GM23338 (cell line): ENCODE measurements around the gene CDH23. TPM values are rescaled to one million over a fixed set of nuclear protein-coding genes. Genes with fewer than 3 reads are reported as not detected.

Experiments used
- ATAC-seq: fragments of 200-7000 bp; cut with Tn5 transposase; 3 replicates; pipeline ENCODE4 v1.9.1; 2020
- DNase-seq: peaks from one replicate; pipeline ENCODE4 v3.0.0-alpha.2; 2015; ENCODE audit warnings: low spot score
- H2AFZ ChIP-seq: fragments of 200-600 bp; sonication (generic); 2 replicates; pipeline ENCODE4 v1.8.0; 2016; ENCODE audit warnings: antibody characterized with exemption, mild to moderate bottlenecking, moderate library complexity
- H3F3A ChIP-seq: fragments of 200-600 bp; sonication (generic); replicated peaks from 2 replicates; pipeline ENCODE4 v1.8.0; 2017; ENCODE audit warnings: antibody characterized with exemption, mixed run types, low read depth
- H3K27ac ChIP-seq: fragments of 200-600 bp; sonication (generic); 2 replicates; pipeline ENCODE4 v1.6.1; 2016; ENCODE audit warnings: low read depth
- H3K27me3 ChIP-seq: fragments of 200-600 bp; sonication (generic); 2 replicates; pipeline ENCODE4 v1.8.0; 2016; ENCODE audit warnings: mild to moderate bottlenecking, mixed run types, moderate library complexity; ENCODE audit not compliant: insufficient read depth
- H3K36me3 ChIP-seq: fragments of 200-600 bp; sonication (generic); 2 replicates; pipeline ENCODE4 v1.8.0; 2016; ENCODE audit warnings: mild to moderate bottlenecking; ENCODE audit not compliant: insufficient read depth
- H3K4me1 ChIP-seq: fragments of 200-600 bp; sonication (generic); 2 replicates; pipeline ENCODE4 v1.8.0; 2016; ENCODE audit warnings: mild to moderate bottlenecking, moderate library complexity; ENCODE audit not compliant: insufficient read depth
- H3K4me2 ChIP-seq: fragments of 200-600 bp; sonication (generic); 2 replicates; pipeline ENCODE4 v1.7.1; 2017; ENCODE audit warnings: mixed run types
- H3K4me3 ChIP-seq: fragments of 200-600 bp; sonication (generic); 2 replicates; pipeline ENCODE4 v1.6.1; 2016; ENCODE audit warnings: mixed run types
- H3K79me2 ChIP-seq: fragments of 200-600 bp; sonication (generic); replicated peaks from 2 replicates; pipeline ENCODE4 v1.8.0; 2017; ENCODE audit warnings: mild to moderate bottlenecking; ENCODE audit not compliant: insufficient read depth
- H3K9me2 ChIP-seq: fragments of 200-600 bp; sonication (generic); 2 replicates; pipeline ENCODE4 v1.8.0; 2017; ENCODE audit not compliant: insufficient read depth
- H4K20me1 ChIP-seq: fragments of 200-600 bp; sonication (generic); replicated peaks from 2 replicates; pipeline ENCODE4 v1.8.0; 2017; ENCODE audit warnings: mild to moderate bottlenecking; ENCODE audit not compliant: insufficient read depth
- H3K27ac Mint-ChIP-seq: 2 replicates; pipeline ENCODE4 v1.8.0; 2020; ENCODE audit warnings: inconsistent platforms, mild to moderate bottlenecking, moderate library complexity, mixed read lengths
- H3K27me3 Mint-ChIP-seq: 3 replicates; pipeline ENCODE4 v1.8.0; 2022; ENCODE audit warnings: low read depth, mild to moderate bottlenecking, moderate library complexity, mixed read lengths, inconsistent platforms; ENCODE audit not compliant: insufficient read depth, poor library complexity
- H3K36me3 Mint-ChIP-seq: 3 replicates; pipeline ENCODE4 v1.8.0; 2021; ENCODE audit warnings: low read depth, mild to moderate bottlenecking, inconsistent platforms, moderate library complexity, mixed read lengths
- H3K4me1 Mint-ChIP-seq: 3 replicates; pipeline ENCODE4 v1.8.0; 2020; ENCODE audit warnings: mild to moderate bottlenecking, inconsistent platforms, mixed read lengths
- H3K4me3 Mint-ChIP-seq: 3 replicates; pipeline ENCODE4 v1.8.0; 2021; ENCODE audit warnings: moderate library complexity, mild to moderate bottlenecking, inconsistent platforms, mixed read lengths
- H3K9me3 Mint-ChIP-seq: 3 replicates; pipeline ENCODE4 v1.8.0; 2020; ENCODE audit warnings: moderate library complexity, mild to moderate bottlenecking, inconsistent platforms, mixed read lengths
- CREB1 ChIP-seq: fragments of 250-450 bp; sonication (Bioruptor Pico); IDR thresholded peaks from 2 replicates; pipeline ENCODE4 v1.5.0; 2020; ENCODE audit warnings: low read depth, mild to moderate bottlenecking, moderate library complexity
- CTCF ChIP-seq, 2 experiments: fragments of 200-600 bp in 1 of 2; sonication (generic) in 1 of 2; conservative IDR thresholded peaks; 2 replicates each; pipeline versions ENCODE4 v1.5.1 to v1.6.1; 2016 to 2017; ENCODE audit warnings: antibody characterized with exemption in 2 of 2, low read depth in 2 of 2, mild to moderate bottlenecking in 2 of 2, moderate library complexity in 1 of 2
- ETS1 ChIP-seq: IDR thresholded peaks from 2 replicates; pipeline ENCODE4 v1.6.1; 2016; ENCODE audit warnings: antibody characterized with exemption
- EZH2 ChIP-seq: fragments of 200-600 bp; sonication (generic); IDR thresholded peaks from one replicate; pipeline ENCODE4 v1.8.0; 2017; ENCODE audit warnings: antibody characterized with exemption, mild to moderate bottlenecking, low read depth; ENCODE audit not compliant: unreplicated experiment
- EZH2phosphoT487 ChIP-seq: fragments of 200-600 bp; sonication (generic); IDR thresholded peaks from one replicate; pipeline ENCODE4 v1.8.1; 2018; ENCODE audit warnings: antibody characterized with exemption; ENCODE audit not compliant: unreplicated experiment
- JUNB ChIP-seq: IDR thresholded peaks from one replicate; pipeline ENCODE4 v1.6.1; 2016; ENCODE audit warnings: antibody characterized with exemption; ENCODE audit not compliant: unreplicated experiment
- NANOG ChIP-seq: IDR thresholded peaks from 2 replicates; pipeline ENCODE4 v1.6.1; 2016; ENCODE audit warnings: antibody characterized with exemption, borderline replicate concordance
- POLR2AphosphoS5 ChIP-seq: IDR thresholded peaks from 2 replicates; pipeline ENCODE4 v1.6.1; 2016; ENCODE audit warnings: antibody characterized with exemption, low read depth
- REST ChIP-seq: IDR thresholded peaks from one replicate; pipeline ENCODE4 v1.6.1; 2018; ENCODE audit warnings: antibody characterized with exemption; ENCODE audit not compliant: unreplicated experiment
- STAT1 ChIP-seq: IDR thresholded peaks from one replicate; pipeline ENCODE4 v1.6.1; 2016; ENCODE audit warnings: antibody characterized with exemption; ENCODE audit not compliant: unreplicated experiment
- ZNF114 ChIP-seq: fragments of 250-450 bp; sonication (Bioruptor Pico); IDR thresholded peaks from 2 replicates; pipeline ENCODE4 v1.5.0; 2020; ENCODE audit warnings: mild to moderate bottlenecking, moderate library complexity
- ZNF331 ChIP-seq: fragments of 250-450 bp; sonication (Bioruptor Pico); IDR thresholded peaks from 2 replicates; pipeline ENCODE4 v1.5.0; 2020; ENCODE audit warnings: low read depth, mild to moderate bottlenecking, moderate library complexity
- ZNF462 ChIP-seq: fragments of 250-450 bp; sonication (Bioruptor Pico); IDR thresholded peaks from 2 replicates; pipeline ENCODE4 v1.5.0; 2020; ENCODE audit warnings: mild to moderate bottlenecking, moderate library complexity
- polyA plus RNA-seq: library from polyadenylated mRNA; unstranded; fragments of >200 nt; fragmentation: Nextera tagmentation; extraction: Ambion mirVana; gene quantifications from 2 replicates; pipeline ENCODE4 v1.2.1, GENCODE V29; 2016
- total RNA-seq: library from RNA; depleted of rRNA; stranded (reverse); fragments of >200 nt; shearing (Covaris generic); gene quantifications from 2 replicates; pipeline ENCODE4 v1.2.3, GENCODE V29; 2014

CDH23 gene
- total and polyA plus RNA-seq, 2 experiments from 2014 or later: 0.95 to 4.3 TPM

- Histone ChIP-seq H3F3A (no peaks in the 10 kb centered on the region), H3K36me3 (no peaks in the 10 kb centered on the region), H3K79me2 (no peaks in the 10 kb centered on the region), H4K20me1 (no peaks in the 10 kb centered on the region), H3K27ac (no peak overlapping the region), H3K4me2 (no peak overlapping the region), H2AFZ (no peak overlapping the region), H3K27me3 (no peaks in the 10 kb centered on the region), H3K4me3 (no peak overlapping the region), H3K4me1 (peaks cover 5% of the 10 kb centered on the region; the same call in 1 of the 2 replicates), H3K9me2 (no peaks in the 10 kb centered on the region)
- Mint-ChIP-seq H3K4me3 (no peak overlapping the region), H3K9me3 (no peaks in the 10 kb centered on the region), H3K27ac (no peak overlapping the region), H3K36me3 (no peaks in the 10 kb centered on the region), H3K27me3 (peaks cover 13% of the 10 kb centered on the region), H3K4me1 (peaks cover 40% of the 10 kb centered on the region)
- ATAC-seq (no peak), DNase-seq (no peak)
- no peak for TF ChIP-seq EZH2
- TF ChIP-seq ETS1: no peak
- TF ChIP-seq POLR2AphosphoS5: no peak
- no peak for TF ChIP-seq REST
- no peak for TF ChIP-seq ZNF114 (CRISPR knock-in tag)
- no peak for TF ChIP-seq CTCF (conservative IDR thresholded peaks at IDR 0.05; ENCODE audit: low read depth in 2 of 2)
- no peak for TF ChIP-seq CREB1 (CRISPR knock-in tag)
- TF ChIP-seq NANOG: no peak
- TF ChIP-seq JUNB: no peak
- TF ChIP-seq EZH2phosphoT487: no peak
- TF ChIP-seq STAT1: no peak
- TF ChIP-seq ZNF331 (CRISPR knock-in tag): no peak
- TF ChIP-seq ZNF462: no peak
These were observed 352.7 kb downstream of the CDH23 start for GRCh38 chr10:71749396-71749795.
